A549 (cell line): ENCODE measurements around the gene EIF2S3. TPM values are rescaled to one million over a fixed set of nuclear protein-coding genes. Genes with fewer than 3 reads are reported as not detected.

Experiments
- ATAC-seq, 2 experiments: fragments of 200-7000 bp in 1 of 2; fragments of >200 bp in 1 of 2; cut with Nextera tagmentation in 1 of 2; cut with Tn5 transposase in 1 of 2; 3 replicates each; pipeline versions ENCODE4 v1.8.0 to v1.9.1; 2018 to 2020; ENCODE audit warnings: mild to moderate bottlenecking in 1 of 2, moderate library complexity in 1 of 2
- CTCF ChIA-PET: fragments of 300-600 bp; sonication (Branson Sonifier 250); formaldehyde crosslinking; extraction: SDS; loops from one replicate; lab custom pipeline; 2021; ENCODE audit warnings: antibody characterized with exemption, inconsistent platforms; lab: Yijun Ruan, JAX
- POLR2A ChIA-PET: fragments of 350-600 bp; formaldehyde crosslinking; extraction: SDS; loops from one replicate; lab custom pipeline; 2021; ENCODE audit warnings: antibody characterized with exemption, inconsistent platforms; lab: Yijun Ruan, JAX
- DNase-seq, 2 experiments: peaks; one replicate each; pipeline versions ENCODE4 v3.0.0 to v3.0.0-alpha.2; 2011 to 2016; ENCODE audit warnings: low read depth in 1 of 2, low spot score in 1 of 2
- FAIRE-seq: peaks from 2 replicates; lab custom pipeline; 2011; peaks lifted over from hg19 to GRCh38; lab: Jason Lieb, UNC
- H3K27ac ChIP-seq, 2 experiments: fragments of >200 bp; sonication (Bioruptor Twin); formaldehyde crosslinking; 3 replicates each; pipeline ENCODE4 v1.5.1; 2016 to 2017
- H3K4me1 ChIP-seq: fragments of >200 bp; sonication (Bioruptor Twin); formaldehyde crosslinking; 3 replicates; pipeline ENCODE4 v1.6.1; 2016
- H3K4me2 ChIP-seq: fragments of >200 bp; sonication (Bioruptor Twin); formaldehyde crosslinking; 3 replicates; pipeline ENCODE4 v1.6.1; 2016
- H3K4me3 ChIP-seq: fragments of >200 bp; sonication (Bioruptor Twin); formaldehyde crosslinking; 3 replicates; pipeline ENCODE4 v1.5.1; 2016
- H3K9me3 ChIP-seq: fragments of >200 bp; sonication (Bioruptor Twin); formaldehyde crosslinking; 3 replicates; pipeline ENCODE4 v1.6.1; 2016
- CBX2 ChIP-seq: fragments of 200-600 bp; sonication (generic); IDR thresholded peaks from 2 replicates; pipeline ENCODE4 v1.6.1; 2016; ENCODE audit warnings: low read depth, mild to moderate bottlenecking, borderline replicate concordance
- CHD2 ChIP-seq: fragments of 150-350 bp; IDR thresholded peaks from 2 replicates; pipeline ENCODE4 v1.6.1; 2014; ENCODE audit warnings: low read length; ENCODE audit not compliant: partially characterized antibody
- CHD4 ChIP-seq: fragments of 200-600 bp; sonication (generic); IDR thresholded peaks from 2 replicates; pipeline ENCODE4 v1.6.1; 2016; ENCODE audit warnings: antibody characterized with exemption, mild to moderate bottlenecking, borderline replicate concordance
- EHF ChIP-seq: fragments of 250-450 bp; sonication (Bioruptor Pico); IDR thresholded peaks from 2 replicates; pipeline ENCODE4 v1.5.0; 2020; ENCODE audit warnings: mild to moderate bottlenecking
- EP300 ChIP-seq, 2 experiments: fragments of >200 bp; sonication (Bioruptor Twin); formaldehyde crosslinking; IDR thresholded peaks; 2 replicates in 1 of 2; 3 replicates in 1 of 2; pipeline ENCODE4 v1.6.1; 2016 to 2017
- ESRRA ChIP-seq: fragments of 150-350 bp; IDR thresholded peaks from 2 replicates; pipeline ENCODE4 v1.6.1; 2014; ENCODE audit warnings: mild to moderate bottlenecking, low read length, borderline replicate concordance
- HEYL ChIP-seq: fragments of 250-450 bp; sonication (Bioruptor Pico); IDR thresholded peaks from 2 replicates; pipeline ENCODE4 v1.8.0; 2021; ENCODE audit warnings: mild to moderate bottlenecking, moderate library complexity
- HOXB5 ChIP-seq: fragments of 250-450 bp; sonication (Bioruptor Pico); IDR thresholded peaks from 2 replicates; pipeline ENCODE4 v1.5.0; 2020; ENCODE audit warnings: mild to moderate bottlenecking, moderate library complexity
- MAZ ChIP-seq: fragments of 150-350 bp; IDR thresholded peaks from 2 replicates; pipeline ENCODE4 v1.6.1; 2014; ENCODE audit warnings: antibody characterized with exemption, low read depth, low read length, borderline replicate concordance
- NFE2L2 ChIP-seq: fragments of 150-350 bp; conservative IDR thresholded peaks from 2 replicates; pipeline ENCODE4 v1.6.1; 2014; ENCODE audit warnings: low read length
- NPAS2 ChIP-seq: fragments of 250-450 bp; sonication (Bioruptor Pico); IDR thresholded peaks from 2 replicates; pipeline ENCODE4 v1.8.0; 2022; ENCODE audit warnings: mild to moderate bottlenecking, moderate library complexity, borderline replicate concordance
- POLR2AphosphoS2 ChIP-seq: conservative IDR thresholded peaks from 2 replicates; pipeline ENCODE4 v1.6.1; 2012; ENCODE audit warnings: low read length, improper control_type of control experiment, inconsistent platforms
- RAD21 ChIP-seq, 2 experiments: fragments of >200 bp in 1 of 2; sonication (Bioruptor Twin) in 1 of 2; formaldehyde crosslinking in 1 of 2; IDR thresholded peaks in 1 of 2; conservative IDR thresholded peaks in 1 of 2; 2 replicates in 1 of 2; 3 replicates in 1 of 2; pipeline ENCODE4 v1.6.1; 2012 to 2018; ENCODE audit warnings: inconsistent platforms in 1 of 2
- RARB ChIP-seq: fragments of 250-450 bp; sonication (Bioruptor Pico); IDR thresholded peaks from 2 replicates; pipeline ENCODE4 v1.8.0; 2021; ENCODE audit warnings: mild to moderate bottlenecking, moderate library complexity
- RCOR1 ChIP-seq: fragments of 150-350 bp; IDR thresholded peaks from 2 replicates; pipeline ENCODE4 v1.6.1; 2014; ENCODE audit warnings: antibody characterized with exemption, low read length, low read depth
- RNF2 ChIP-seq: fragments of 200-600 bp; sonication (generic); IDR thresholded peaks from 2 replicates; pipeline ENCODE4 v1.6.1; 2016; ENCODE audit warnings: low read depth, mild to moderate bottlenecking, antibody characterized with exemption, moderate library complexity, borderline replicate concordance
- TFCP2L1 ChIP-seq: fragments of 250-450 bp; sonication (Bioruptor Pico); IDR thresholded peaks from 2 replicates; pipeline ENCODE4 v1.5.0; 2021; ENCODE audit warnings: mild to moderate bottlenecking
- ZFP36 ChIP-seq: fragments of 450-650 bp; IDR thresholded peaks from 2 replicates; pipeline ENCODE4 v1.6.1; 2014; ENCODE audit warnings: borderline replicate concordance; ENCODE audit not compliant: partially characterized antibody
- WGBS: methylation state at CpG from one replicate; pipeline ENCODE4 v1.1.6; 2017; ENCODE audit errors: missing lambda C conversion rate; 5-methylcytosine and 5-hydroxymethylcytosine counted together
- polyA plus RNA-seq, 4 experiments: library from polyadenylated mRNA; depleted of rRNA in 3 of 4; stranded (reverse); fragments of >200 nt; fragmentation: RNase III in 1 of 4; extraction: RNeasy Plus Mini Kit Qiagen cat#74134 plus additional on column Dnase treatment in 1 of 4; gene quantifications; 2 replicates in 3 of 4; 3 replicates in 1 of 4; pipeline ENCODE4 v1.2.3, GENCODE V29; 2011 to 2017
- TF ChIP-seq, protein P1 (sequence below): fragments of >200 bp; sonication (Bioruptor Twin); formaldehyde crosslinking; IDR thresholded peaks from 3 replicates; pipeline ENCODE4 v1.6.1; 2016
- TF ChIP-seq, protein P2 (sequence below): fragments of 250-450 bp; sonication (Bioruptor Pico); IDR thresholded peaks from 2 replicates; pipeline ENCODE4 v1.5.0; 2021; ENCODE audit warnings: mild to moderate bottlenecking, moderate library complexity, borderline replicate concordance
- TF ChIP-seq, protein P3 (sequence below): fragments of 450-650 bp; IDR thresholded peaks from 2 replicates; pipeline ENCODE4 v1.6.1; 2014; ENCODE audit warnings: antibody characterized with exemption
- TF ChIP-seq, protein P4 (sequence below): fragments of 200-600 bp; sonication (generic); IDR thresholded peaks from 2 replicates; pipeline ENCODE4 v1.6.1; 2016; ENCODE audit warnings: antibody characterized with exemption, mild to moderate bottlenecking, moderate library complexity
- TF ChIP-seq, protein P5 (sequence below): fragments of >200 bp; sonication (Bioruptor Twin); formaldehyde crosslinking; IDR thresholded peaks from 2 replicates; pipeline ENCODE4 v1.6.1; 2016

The EIF2S3 gene
- polyA plus RNA-seq, 2 of the 4 experiments (the other 2 are of a cell fraction), result 219 to 259 TPM

DNA sequence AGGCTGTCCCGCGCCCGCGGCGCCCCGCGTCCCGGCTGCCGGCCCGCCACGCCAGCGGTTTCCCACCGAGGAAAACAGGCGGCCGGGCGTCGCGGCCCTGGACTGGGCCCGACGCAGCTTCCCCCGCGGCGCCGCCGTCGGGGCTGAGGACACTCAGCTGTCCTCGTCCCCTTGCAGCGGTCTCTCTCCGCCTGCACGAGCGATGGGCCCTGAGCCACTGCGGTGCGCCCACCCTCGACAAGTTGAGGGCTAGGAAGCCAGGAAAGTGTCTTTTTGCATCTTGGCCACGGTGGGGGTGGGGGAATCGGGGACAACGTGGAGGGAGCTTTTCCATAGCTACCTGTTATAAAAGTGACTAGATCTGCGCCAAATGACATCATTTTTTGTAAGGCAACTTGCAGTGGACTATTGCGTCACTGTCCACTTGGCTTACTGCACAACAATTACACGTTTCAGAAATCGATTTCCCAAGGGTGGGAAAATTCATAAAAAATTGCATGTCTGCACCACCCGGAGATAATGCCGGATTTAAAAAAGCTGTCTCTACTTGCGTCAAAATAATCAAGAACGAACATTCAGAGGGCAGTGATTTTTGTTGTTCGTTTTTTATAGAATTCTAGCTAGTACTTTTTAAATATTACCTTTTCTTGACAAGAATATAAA is 28.9 kb upstream of the EIF2S3 start (continued):
- TF ChIP-seq ESRRA (no peak), EP300 (IDR thresholded peaks at IDR 0.05) (peak in 1 of 2 experiments; percentile 5; a peak in 1 of 5 replicates), HEYL (CRISPR knock-in tag) (no peak), ZFP36 (no peak), MAZ (no peak), EHF (no peak), HOXB5 (CRISPR knock-in tag) (peak; percentile 47; the same call in 1 of the 2 replicates)
- TF ChIP-seq, protein P1, sequence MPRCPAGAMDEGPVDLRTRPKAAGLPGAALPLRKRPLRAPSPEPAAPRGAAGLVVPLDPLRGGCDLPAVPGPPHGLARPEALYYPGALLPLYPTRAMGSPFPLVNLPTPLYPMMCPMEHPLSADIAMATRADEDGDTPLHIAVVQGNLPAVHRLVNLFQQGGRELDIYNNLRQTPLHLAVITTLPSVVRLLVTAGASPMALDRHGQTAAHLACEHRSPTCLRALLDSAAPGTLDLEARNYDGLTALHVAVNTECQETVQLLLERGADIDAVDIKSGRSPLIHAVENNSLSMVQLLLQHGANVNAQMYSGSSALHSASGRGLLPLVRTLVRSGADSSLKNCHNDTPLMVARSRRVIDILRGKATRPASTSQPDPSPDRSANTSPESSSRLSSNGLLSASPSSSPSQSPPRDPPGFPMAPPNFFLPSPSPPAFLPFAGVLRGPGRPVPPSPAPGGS, result no peak; the same call in 2 of the 3 replicates
- TF ChIP-seq, protein P2, sequence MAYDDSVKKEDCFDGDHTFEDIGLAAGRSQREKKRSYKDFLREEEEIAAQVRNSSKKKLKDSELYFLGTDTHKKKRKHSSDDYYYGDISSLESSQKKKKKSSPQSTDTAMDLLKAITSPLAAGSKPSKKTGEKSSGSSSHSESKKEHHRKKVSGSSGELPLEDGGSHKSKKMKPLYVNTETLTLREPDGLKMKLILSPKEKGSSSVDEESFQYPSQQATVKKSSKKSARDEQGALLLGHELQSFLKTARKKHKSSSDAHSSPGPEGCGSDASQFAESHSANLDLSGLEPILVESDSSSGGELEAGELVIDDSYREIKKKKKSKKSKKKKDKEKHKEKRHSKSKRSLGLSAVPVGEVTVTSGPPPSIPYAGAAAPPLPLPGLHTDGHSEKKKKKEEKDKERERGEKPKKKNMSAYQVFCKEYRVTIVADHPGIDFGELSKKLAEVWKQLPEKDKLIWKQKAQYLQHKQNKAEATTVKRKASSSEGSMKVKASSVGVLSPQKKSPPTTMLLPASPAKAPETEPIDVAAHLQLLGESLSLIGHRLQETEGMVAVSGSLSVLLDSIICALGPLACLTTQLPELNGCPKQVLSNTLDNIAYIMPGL (CRISPR knock-in tag), result no peak
- TF ChIP-seq, all 56 proteins: peak for 7

DNA sequence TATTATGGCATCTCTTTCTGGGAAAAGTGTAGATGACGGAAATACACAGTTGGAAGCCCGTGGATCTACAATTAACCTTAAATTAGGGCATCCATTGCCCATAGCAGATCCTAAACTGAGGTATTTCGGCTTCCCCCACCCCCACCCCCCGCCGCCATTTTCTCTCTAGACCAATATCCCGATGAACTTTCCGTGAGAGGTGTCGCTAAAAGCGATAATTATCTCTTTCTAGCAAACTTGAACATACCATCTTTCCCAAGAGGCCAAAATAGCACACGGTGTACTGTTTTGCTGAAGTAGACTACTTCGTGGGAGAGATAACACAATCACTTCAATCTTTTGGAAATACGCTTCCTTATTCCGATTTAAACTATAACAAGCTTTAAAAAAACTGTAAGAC is 28.3 kb upstream of the EIF2S3 start:
- POLR2A ChIA-PET, result interaction anchor here (0.5 to 4.2 kb wide), 6 partner anchors 20 to 243 kb away, joined by 3 to 80 read pairs (median 8); partner anchors contain the start of genes APOO, CXorf58, EIF2S3 and SAT1
- Histone ChIP-seq H3K27ac (peak overlapping the region; percentile 99), H3K4me1 (peaks cover 10% of the 10 kb centered on the region; the same call in 2 of the 3 replicates), H3K4me3 (peak overlapping the region; percentile 95), H3K9me3 (no peaks in the 10 kb centered on the region), H3K4me2 (peak overlapping the region; percentile 92)
- FAIRE-seq (peak; percentile 78), DNase-seq (peak; percentile 29 to 40), ATAC-seq (no peak)
- 10% methylated on average over 13 of the region's 13 CpGs for WGBS
- TF ChIP-seq NPAS2 (CRISPR knock-in tag) (no peak), RNF2 (no peak), TFCP2L1 (CRISPR knock-in tag) (no peak), CBX2 (no peak), RCOR1 (no peak), CHD2 (no peak), RARB (CRISPR knock-in tag) (no peak), RAD21 (conservative IDR thresholded peaks at IDR 0.05 in 1 of 2, IDR thresholded peaks at IDR 0.05 in 1 of 2) (no peak), CHD4 (no peak), NFE2L2 (no peak), POLR2AphosphoS2 (no peak)
- TF ChIP-seq, protein P3, sequence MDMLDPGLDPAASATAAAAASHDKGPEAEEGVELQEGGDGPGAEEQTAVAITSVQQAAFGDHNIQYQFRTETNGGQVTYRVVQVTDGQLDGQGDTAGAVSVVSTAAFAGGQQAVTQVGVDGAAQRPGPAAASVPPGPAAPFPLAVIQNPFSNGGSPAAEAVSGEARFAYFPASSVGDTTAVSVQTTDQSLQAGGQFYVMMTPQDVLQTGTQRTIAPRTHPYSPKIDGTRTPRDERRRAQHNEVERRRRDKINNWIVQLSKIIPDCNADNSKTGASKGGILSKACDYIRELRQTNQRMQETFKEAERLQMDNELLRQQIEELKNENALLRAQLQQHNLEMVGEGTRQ, result no peak
- TF ChIP-seq, protein P4, sequence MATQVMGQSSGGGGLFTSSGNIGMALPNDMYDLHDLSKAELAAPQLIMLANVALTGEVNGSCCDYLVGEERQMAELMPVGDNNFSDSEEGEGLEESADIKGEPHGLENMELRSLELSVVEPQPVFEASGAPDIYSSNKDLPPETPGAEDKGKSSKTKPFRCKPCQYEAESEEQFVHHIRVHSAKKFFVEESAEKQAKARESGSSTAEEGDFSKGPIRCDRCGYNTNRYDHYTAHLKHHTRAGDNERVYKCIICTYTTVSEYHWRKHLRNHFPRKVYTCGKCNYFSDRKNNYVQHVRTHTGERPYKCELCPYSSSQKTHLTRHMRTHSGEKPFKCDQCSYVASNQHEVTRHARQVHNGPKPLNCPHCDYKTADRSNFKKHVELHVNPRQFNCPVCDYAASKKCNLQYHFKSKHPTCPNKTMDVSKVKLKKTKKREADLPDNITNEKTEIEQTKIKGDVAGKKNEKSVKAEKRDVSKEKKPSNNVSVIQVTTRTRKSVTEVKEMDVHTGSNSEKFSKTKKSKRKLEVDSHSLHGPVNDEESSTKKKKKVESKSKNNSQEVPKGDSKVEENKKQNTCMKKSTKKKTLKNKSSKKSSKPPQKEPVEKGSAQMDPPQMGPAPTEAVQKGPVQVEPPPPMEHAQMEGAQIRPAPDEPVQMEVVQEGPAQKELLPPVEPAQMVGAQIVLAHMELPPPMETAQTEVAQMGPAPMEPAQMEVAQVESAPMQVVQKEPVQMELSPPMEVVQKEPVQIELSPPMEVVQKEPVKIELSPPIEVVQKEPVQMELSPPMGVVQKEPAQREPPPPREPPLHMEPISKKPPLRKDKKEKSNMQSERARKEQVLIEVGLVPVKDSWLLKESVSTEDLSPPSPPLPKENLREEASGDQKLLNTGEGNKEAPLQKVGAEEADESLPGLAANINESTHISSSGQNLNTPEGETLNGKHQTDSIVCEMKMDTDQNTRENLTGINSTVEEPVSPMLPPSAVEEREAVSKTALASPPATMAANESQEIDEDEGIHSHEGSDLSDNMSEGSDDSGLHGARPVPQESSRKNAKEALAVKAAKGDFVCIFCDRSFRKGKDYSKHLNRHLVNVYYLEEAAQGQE, result no peak
- TF ChIP-seq, protein P5, sequence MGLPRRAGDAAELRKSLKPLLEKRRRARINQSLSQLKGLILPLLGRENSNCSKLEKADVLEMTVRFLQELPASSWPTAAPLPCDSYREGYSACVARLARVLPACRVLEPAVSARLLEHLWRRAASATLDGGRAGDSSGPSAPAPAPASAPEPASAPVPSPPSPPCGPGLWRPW, result no peak
- CTCF ChIA-PET, result interaction anchor here (1.1 to 4.5 kb wide), 7 partner anchors 12 to 332 kb away, joined by 3 to 30 read pairs (median 3); partner anchors contain the start of genes EIF2S3 and SAT1
